Lower leg skin (tissue), 4 donors: Measurements from ENCODE around the gene CACNA1B. TPM values are rescaled to one million over a fixed set of nuclear protein-coding genes. Genes with fewer than 3 reads are reported as not detected.
A peak's percentile ranks its signal among the peaks of the same experiment; 100 is the strongest.

Experiments
- DNase-seq, 2 donors: peaks; one replicate each; pipeline ENCODE4 v3.0.0-alpha.2; 2019; ENCODE audit warnings: low spot score in 2 of 2
- H3K4me3 ChIP-seq: fragments of 200-600 bp; sonication (generic); 2 replicates; pipeline ENCODE4 v1.5.1; 2017; ENCODE audit warnings: mild to moderate bottlenecking, low read depth; ENCODE audit not compliant: poor library complexity, severe bottlenecking
- POLR2A ChIP-seq, 2 donors: fragments of 450-650 bp; IDR thresholded peaks; one replicate each; pipeline ENCODE4 v1.6.1; 2016 to 2017; ENCODE audit warnings: antibody characterized with exemption in 2 of 2, mild to moderate bottlenecking in 1 of 2, moderate library complexity in 1 of 2
- WGBS, 2 donors: methylation state at CpG; one replicate each; pipeline ENCODE4 v1.1.5; 2018; 5-methylcytosine and 5-hydroxymethylcytosine counted together
- intact Hi-C: fragments of 100-400 bp; cut with DNase I; formaldehyde crosslinking; loops from one replicate; pipeline ENCODE4 v1.15.0; 2023; ENCODE audit warnings: low total_unique reads
- total RNA-seq, 4 donors: library from RNA; depleted of rRNA; stranded (reverse); fragments of >200 nt; gene quantifications; one replicate each; pipeline ENCODE4 v1.1.0, GENCODE V29; 2016
- TF ChIP-seq, protein P1 (sequence below), 3 donors: fragments of 450-650 bp; IDR thresholded peaks; one replicate each; pipeline ENCODE4 v1.5.1; 2016; ENCODE audit warnings: antibody characterized with exemption in 3 of 3, mild to moderate bottlenecking in 3 of 3, moderate library complexity in 2 of 3

Gene CACNA1B
- total RNA-seq, 4 donors from 2014 or later: not detected

GRCh38 chr9:137873858-137874362 is 3.7 kb upstream of the CACNA1B start:
- 77% methylated on average over 9 of the region's 9 CpGs for WGBS, 2 donors
- DNase-seq: no peak
- no peak for TF ChIP-seq POLR2A (IDR thresholded peaks at IDR 0.05)
- TF ChIP-seq, protein P1, sequence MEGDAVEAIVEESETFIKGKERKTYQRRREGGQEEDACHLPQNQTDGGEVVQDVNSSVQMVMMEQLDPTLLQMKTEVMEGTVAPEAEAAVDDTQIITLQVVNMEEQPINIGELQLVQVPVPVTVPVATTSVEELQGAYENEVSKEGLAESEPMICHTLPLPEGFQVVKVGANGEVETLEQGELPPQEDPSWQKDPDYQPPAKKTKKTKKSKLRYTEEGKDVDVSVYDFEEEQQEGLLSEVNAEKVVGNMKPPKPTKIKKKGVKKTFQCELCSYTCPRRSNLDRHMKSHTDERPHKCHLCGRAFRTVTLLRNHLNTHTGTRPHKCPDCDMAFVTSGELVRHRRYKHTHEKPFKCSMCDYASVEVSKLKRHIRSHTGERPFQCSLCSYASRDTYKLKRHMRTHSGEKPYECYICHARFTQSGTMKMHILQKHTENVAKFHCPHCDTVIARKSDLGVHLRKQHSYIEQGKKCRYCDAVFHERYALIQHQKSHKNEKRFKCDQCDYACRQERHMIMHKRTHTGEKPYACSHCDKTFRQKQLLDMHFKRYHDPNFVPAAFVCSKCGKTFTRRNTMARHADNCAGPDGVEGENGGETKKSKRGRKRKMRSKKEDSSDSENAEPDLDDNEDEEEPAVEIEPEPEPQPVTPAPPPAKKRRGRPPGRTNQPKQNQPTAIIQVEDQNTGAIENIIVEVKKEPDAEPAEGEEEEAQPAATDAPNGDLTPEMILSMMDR (IDR thresholded peaks at IDR 0.05): no peak
- H3K4me3 ChIP-seq: no peak overlapping the region
- intact Hi-C loops: no loop called here

DNA sequence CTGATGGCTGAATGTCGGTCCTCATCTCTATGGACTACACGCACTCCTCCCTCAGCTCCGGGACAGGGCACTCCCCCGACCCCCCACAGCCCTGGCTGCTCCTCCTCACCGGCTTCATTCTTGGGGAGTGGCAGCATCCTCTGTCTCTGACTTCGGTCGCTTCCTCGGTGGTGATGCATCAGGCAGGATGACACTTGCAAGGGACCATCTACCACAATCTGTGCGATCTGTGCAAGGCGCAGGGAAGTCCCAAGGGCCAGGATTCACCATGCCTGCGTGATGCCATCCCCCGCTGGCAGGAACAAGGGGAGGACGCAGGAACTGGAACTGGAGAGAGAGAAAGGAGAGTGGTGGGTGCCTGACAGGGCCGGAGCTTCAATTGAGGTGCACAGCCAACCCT is 2.2 kb upstream of the CACNA1B start:
- intact Hi-C loops: no loop called here
- TF ChIP-seq POLR2A (IDR thresholded peaks at IDR 0.05): no peak
- TF ChIP-seq, protein P1 (IDR thresholded peaks at IDR 0.05): no peak
- no peak overlapping the region for H3K4me3 ChIP-seq
- WGBS, 2 donors: 77 to 80% methylated on average over 14 of the region's 14 CpGs
- peak in 1 of 2 donors; percentile 52 for DNase-seq

DNA sequence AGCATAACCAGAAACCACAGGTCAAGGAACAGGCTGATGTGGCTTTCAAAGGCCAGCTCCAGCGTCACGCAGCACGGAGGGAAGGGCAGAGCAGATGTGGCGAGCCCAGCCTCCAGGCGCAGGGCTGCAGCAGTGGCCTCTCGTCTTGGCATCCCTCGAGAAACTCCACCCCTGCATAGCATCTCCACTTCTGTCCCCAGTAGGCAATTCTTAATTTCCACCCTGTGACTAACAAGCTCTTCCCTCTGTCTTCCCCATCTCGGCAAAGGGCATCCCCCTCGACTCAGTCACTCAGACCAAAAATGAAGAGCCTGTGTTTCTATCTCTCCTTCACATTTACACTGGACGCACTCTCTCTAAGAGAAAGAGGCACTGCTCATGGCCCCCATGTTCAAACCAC is 1.7 kb upstream of the CACNA1B start:
- DNase-seq: peak in 1 of 2 donors; percentile 72
- H3K4me3 ChIP-seq: no peak overlapping the region
- TF ChIP-seq, protein P1 (IDR thresholded peaks at IDR 0.05): no peak
- TF ChIP-seq POLR2A (IDR thresholded peaks at IDR 0.05): no peak
- intact Hi-C loops: no loop called here
- 83 to 84% methylated on average over 10 of the region's 10 CpGs for WGBS, 2 donors

- no peak for DNase-seq
- H3K4me3 ChIP-seq: no peak overlapping the region
- TF ChIP-seq POLR2A (IDR thresholded peaks at IDR 0.05): no peak
- TF ChIP-seq, protein P1 (IDR thresholded peaks at IDR 0.05): no peak
- 79 to 82% methylated on average over 8 of the region's 8 CpGs for WGBS, 2 donors
- intact Hi-C loops: no loop called here
Measured at GRCh38 chr9:137876269-137876668, 1.3 kb upstream of the CACNA1B start.

DNA sequence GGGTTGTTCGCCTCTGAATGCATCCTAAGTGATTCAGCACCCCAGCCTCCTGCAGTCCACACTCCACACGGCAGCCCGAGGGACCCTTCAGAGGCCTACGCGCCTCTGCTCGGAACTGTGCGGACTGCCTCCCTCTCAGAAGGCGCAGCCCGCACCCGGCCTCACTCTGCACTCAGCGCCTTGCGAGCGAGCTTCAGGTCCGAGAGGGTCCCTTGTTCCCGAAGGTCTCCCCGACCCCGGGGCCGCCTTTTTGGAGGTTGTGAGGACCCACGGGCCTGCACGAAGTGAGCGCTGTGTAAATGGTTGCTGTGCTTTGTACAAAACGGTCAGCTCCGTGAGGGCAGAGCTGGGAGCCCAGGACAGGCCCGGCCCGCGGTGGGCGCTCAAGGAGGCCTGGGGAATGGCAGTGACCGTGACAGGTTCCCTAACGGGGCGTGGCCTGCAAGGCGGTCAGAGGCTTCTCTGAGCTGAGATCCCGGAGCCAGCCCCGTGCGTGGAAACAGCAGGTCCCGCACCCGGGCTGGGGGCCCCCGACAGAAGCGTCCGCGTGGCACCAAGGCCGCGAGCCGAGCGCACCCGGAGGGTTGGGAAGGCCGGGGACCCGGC is 698 bp upstream of the CACNA1B start:
- 67 to 76% methylated on average over 20 to 28 of the region's 47 CpGs for WGBS, 2 donors
- intact Hi-C loops: no loop called here
- H3K4me3 ChIP-seq: no peak overlapping the region
- DNase-seq: peak in 1 of 2 donors; percentile 79
- TF ChIP-seq, protein P1 (IDR thresholded peaks at IDR 0.05): no peak
- no peak for TF ChIP-seq POLR2A (IDR thresholded peaks at IDR 0.05)
